ENCODE measurements around the gene CAMK1D. TPM values are rescaled to one million over a fixed set of nuclear protein-coding genes. Genes with fewer than 3 reads are reported as not detected.

The CAMK1D gene
- total and polyA plus RNA-seq, 2 of the 8 experiments (the other 6 are each of a cell fraction or from before 2014, with no cell fraction given) = 3.5 to 10.6 TPM

GRCh38 chr10:12880423-12880822 is 531.1 kb downstream of the CAMK1D start (continued):
- TF ChIP-seq CHD7 (IDR thresholded peaks at IDR 0.05; ENCODE audit: insufficient replicate concordance, low read length) (no peak), GABPA (IDR thresholded peaks at IDR 0.05; ENCODE audit: borderline replicate concordance, insufficient read depth, low read length) (no peak), CEBPB (IDR thresholded peaks at IDR 0.05; ENCODE audit: low read depth, low read length) (no peak), EGR1 (IDR thresholded peaks at IDR 0.05; ENCODE audit: borderline replicate concordance, low read depth, low read length) (no peak), JUND (IDR thresholded peaks at IDR 0.05; ENCODE audit: low read length) (no peak), RNF2 (IDR thresholded peaks at IDR 0.05; ENCODE audit: borderline replicate concordance, low read depth, low read length, missing control alignments, poor library complexity, severe bottlenecking) (no peak)

All from H1 (cell line).